Esophagus muscularis mucosa (tissue), 4 donors: ENCODE measurements around the gene DNHD1. TPM values are rescaled to one million over a fixed set of nuclear protein-coding genes. Genes with fewer than 3 reads are reported as not detected.

Source experiments
- DNase-seq: peaks from one replicate; pipeline ENCODE4 v3.0.0-alpha.2; 2017; ENCODE audit errors: extremely low spot score
- H3K27ac ChIP-seq, 4 donors: fragments of 200-600 bp; sonication (generic); replicated peaks in 1 of 4; 1 replicate in 3 of 4; 2 replicates in 1 of 4; pipeline ENCODE4 v1.5.1; 2016 to 2019; ENCODE audit warnings: mild to moderate bottlenecking in 1 of 4
- H3K27me3 ChIP-seq, 4 donors: fragments of 200-600 bp; sonication (generic); one replicate each; pipeline versions ENCODE4 v1.5.1 to v1.6.0; 2016 to 2019
- H3K36me3 ChIP-seq, 4 donors: fragments of 200-600 bp; sonication (generic); one replicate each; pipeline ENCODE4 v1.5.1; 2016 to 2019
- H3K4me1 ChIP-seq, 4 donors: fragments of 200-600 bp; sonication (generic); one replicate each; pipeline ENCODE4 v1.5.1; 2016 to 2019
- H3K4me3 ChIP-seq, 4 donors: fragments of 200-600 bp; sonication (generic); 1 replicate in 2 of 4; 2 replicates in 2 of 4; pipeline ENCODE4 v1.5.1; 2016 to 2019; ENCODE audit warnings: mild to moderate bottlenecking in 4 of 4, moderate library complexity in 1 of 4
- H3K9me3 ChIP-seq, 4 donors: fragments of 200-600 bp; sonication (generic); 1 replicate in 3 of 4; 2 replicates in 1 of 4; pipeline ENCODE4 v1.5.1; 2016 to 2019
- CTCF ChIP-seq, 3 experiments: fragments of 200-600 bp in 2 of 3; fragments of 450-650 bp in 1 of 3; sonication (generic) in 2 of 3; IDR thresholded peaks; one replicate each; pipeline ENCODE4 v1.5.1; 2017 to 2019; ENCODE audit warnings: antibody characterized with exemption in 3 of 3, mild to moderate bottlenecking in 2 of 3, moderate library complexity in 1 of 3
- EP300 ChIP-seq: sonication (generic); formaldehyde crosslinking; IDR thresholded peaks from one replicate; pipeline ENCODE4 v1.6.1; 2017; ENCODE audit warnings: antibody characterized with exemption
- POLR2A ChIP-seq: fragments of 450-650 bp; IDR thresholded peaks from one replicate; pipeline ENCODE4 v1.6.1; 2017; ENCODE audit warnings: antibody characterized with exemption, moderate library complexity, mild to moderate bottlenecking, low read depth
- POLR2AphosphoS5 ChIP-seq, 2 donors: sonication (generic); formaldehyde crosslinking; IDR thresholded peaks; one replicate each; pipeline ENCODE4 v1.6.1; 2017; ENCODE audit warnings: antibody characterized with exemption in 2 of 2
- WGBS: methylation state at CpG from one replicate; pipeline ENCODE4 v1.1.5; 2018; 5-methylcytosine and 5-hydroxymethylcytosine counted together
- intact Hi-C: fragments of 100-400 bp; cut with DNase I; formaldehyde crosslinking; loops from one replicate; pipeline ENCODE4 v1.15.1; 2023
- total RNA-seq, 4 donors: library from RNA; depleted of rRNA; stranded (reverse); fragments of >200 nt; gene quantifications; one replicate each; pipeline versions ENCODE4 v1.1.0 to v1.2.1, GENCODE V29; 2016

DNHD1 gene
- total RNA-seq, 4 donors from 2014 or later, result 6.1 to 14.5 (median 7.0) TPM

- Histone ChIP-seq H3K36me3 (peaks cover 18 to 35% (median 31%) of the 10 kb centered on the region in 4 donors), H3K4me1 (peaks cover 14 to 55% (median 41%) of the 10 kb centered on the region in 4 donors), H3K4me3 (no peak overlapping the region), H3K27me3 (no peaks in the 10 kb centered on the region), H3K27ac (no peak overlapping the region), H3K9me3 (no peaks in the 10 kb centered on the region)
- 100% methylated on average over 3 of the region's 4 CpGs for WGBS
- intact Hi-C loops, result loop anchor here (10.0 kb wide), 1 partner anchor 128 kb away; the partner anchor contains the start of genes ILK and RRP8
- TF ChIP-seq POLR2AphosphoS5 (IDR thresholded peaks at IDR 0.05) (no peak), EP300 (no peak), CTCF (IDR thresholded peaks at IDR 0.05) (no peak), POLR2A (no peak)
- no peak for DNase-seq
These were observed 20.5 kb upstream of the DNHD1 start for GRCh38 chr11:6476571-6476970.

- Histone ChIP-seq H3K4me3 (peak overlapping the region; percentile 62 to 82 (median 77)), H3K36me3 (peaks cover 18 to 67% (median 58%) of the 10 kb centered on the region in 4 donors), H3K27ac (peak overlapping the region; percentile 91 to 92 (median 91)), H3K4me1 (peaks cover 20 to 46% (median 34%) of the 10 kb centered on the region in 4 donors), H3K27me3 (no peaks in the 10 kb centered on the region), H3K9me3 (no peaks in the 10 kb centered on the region)
- no peak for TF ChIP-seq EP300
- no peak for TF ChIP-seq POLR2AphosphoS5 (IDR thresholded peaks at IDR 0.05)
- no peak for TF ChIP-seq CTCF (IDR thresholded peaks at IDR 0.05)
- no peak for TF ChIP-seq POLR2A
- DNase-seq, result no peak
- 51% methylated on average over 9 of the region's 9 CpGs for WGBS
- intact Hi-C loops, result no loop called here
These were observed 16.7 kb upstream of the DNHD1 start for GRCh38 chr11:6480299-6480914.

GRCh38 chr11:6481012-6481923, 15.8 kb upstream of the DNHD1 start, which contains the start of the genes ARFIP2 and TIMM10B:
Gene ARFIP2, minus strand, starts transcription at chr11:6481331. Its CDS starts 910 bp downstream, at chr11:6480421.
Gene TIMM10B, plus strand, starts transcription at chr11:6481501. Its CDS starts 16 bp downstream, at chr11:6481517.
- no peaks in the 10 kb centered on the region for H3K27me3 ChIP-seq
- H3K36me3 ChIP-seq, result peaks cover 18 to 74% (median 65%) of the 10 kb centered on the region in 4 donors
- H3K9me3 ChIP-seq, result no peaks in the 10 kb centered on the region
- H3K4me3 ChIP-seq, result peak within 1 kb of the TSS; percentile 62 to 82 (median 77)
- intact Hi-C loops, result no loop called here
- peaks cover 20 to 46% (median 34%) of the 10 kb centered on the region in 4 donors for H3K4me1 ChIP-seq
- TF ChIP-seq POLR2AphosphoS5 (IDR thresholded peaks at IDR 0.05), result peak; percentile 99 to 100
- TF ChIP-seq EP300, result no peak
- TF ChIP-seq CTCF (IDR thresholded peaks at IDR 0.05), result peak in 1 of 3 experiments; percentile 20
- peak; percentile 68 for TF ChIP-seq POLR2A
- H3K27ac ChIP-seq, result peak within 1 kb of the TSS; percentile 91 to 92 (median 91)
- WGBS, result 0% methylated on average over 39 of the region's 66 CpGs
- peak; percentile 99 for DNase-seq

GRCh38 chr11:6481924-6482275, 15.2 kb upstream of the DNHD1 start:
- WGBS, result 0% methylated on average over 2 of the region's 13 CpGs
- H3K4me3 ChIP-seq, result peak overlapping the region; percentile 62 to 82 (median 77)
- no peak for DNase-seq
- H3K4me1 ChIP-seq, result peaks cover 20 to 46% (median 34%) of the 10 kb centered on the region in 4 donors
- intact Hi-C loops, result no loop called here
- no peaks in the 10 kb centered on the region for H3K9me3 ChIP-seq
- H3K27me3 ChIP-seq, result no peaks in the 10 kb centered on the region
- TF ChIP-seq EP300 (no peak), POLR2AphosphoS5 (IDR thresholded peaks at IDR 0.05) (no peak), CTCF (IDR thresholded peaks at IDR 0.05) (no peak), POLR2A (no peak)
- peaks cover 15 to 74% (median 63%) of the 10 kb centered on the region in 4 donors for H3K36me3 ChIP-seq
- H3K27ac ChIP-seq, result peak overlapping the region; percentile 91 to 92 (median 91)
